ENCODE data around the gene CALHM3. TPM values are rescaled to one million over a fixed set of nuclear protein-coding genes. Genes with fewer than 3 reads are reported as not detected.

CALHM3 gene
- total RNA-seq, 4 donors from 2014 or later, result not detected

DNA sequence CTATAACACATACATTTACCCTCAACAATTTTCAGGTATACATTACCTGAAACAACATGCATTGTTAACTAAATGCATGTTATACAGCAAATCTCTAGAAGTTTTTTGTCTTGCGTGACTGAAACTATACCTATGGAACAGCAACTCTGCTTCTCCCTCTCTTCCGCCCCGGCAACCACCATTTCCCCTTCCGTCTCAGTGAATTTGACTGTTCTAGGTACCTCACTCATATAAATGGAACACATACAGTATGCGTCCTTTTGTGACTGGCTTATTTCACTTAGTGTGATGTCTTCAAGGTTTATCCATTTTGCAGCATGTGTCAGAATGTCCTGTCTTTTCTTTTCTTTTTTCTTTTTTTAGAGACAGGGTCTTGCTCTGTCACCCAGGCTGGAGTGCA, 49.4 kb downstream of the CALHM3 start:
- Histone ChIP-seq H3K4me3 (no peak overlapping the region), H3K36me3 (no peaks in the 10 kb centered on the region)
- TF ChIP-seq CTCF (IDR thresholded peaks at IDR 0.05), result no peak
- TF ChIP-seq POLR2A (IDR thresholded peaks at IDR 0.05), result no peak

DNA sequence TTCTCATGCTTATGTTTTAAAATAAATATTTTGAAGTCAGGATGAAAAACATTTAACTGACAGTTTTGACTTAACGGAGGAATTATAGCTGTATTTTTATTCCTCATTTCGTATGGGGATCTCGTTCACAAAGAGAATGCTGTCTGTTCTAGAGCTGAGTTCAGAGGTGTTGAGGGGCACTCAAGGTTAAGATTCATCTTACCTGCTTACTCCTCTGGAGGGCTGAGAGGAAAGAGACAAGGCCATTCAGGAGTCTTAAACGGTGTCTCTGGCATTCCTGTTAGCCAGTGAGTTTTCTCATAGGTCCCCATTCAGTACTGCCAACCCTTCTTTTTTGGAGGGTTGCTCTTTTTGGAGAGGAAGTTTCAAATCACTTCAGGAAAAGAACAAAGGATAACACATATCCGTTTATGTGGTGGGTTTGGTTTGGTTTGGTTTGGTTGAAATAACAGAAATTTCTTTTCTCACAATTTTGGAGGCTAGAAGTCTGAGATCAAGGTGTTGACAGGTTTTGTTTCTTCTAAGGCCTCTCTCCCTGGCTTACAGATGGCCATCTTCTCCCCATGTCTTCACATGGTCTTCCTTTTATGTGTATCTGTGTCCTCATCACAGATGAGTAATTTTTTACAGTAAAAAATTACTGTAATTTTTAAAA, 49.9 kb downstream of the CALHM3 start:
- intact Hi-C loops (cut with DNase I; ENCODE audit: low total_unique reads), result no loop called here
- no peak for TF ChIP-seq CTCF (IDR thresholded peaks at IDR 0.05)
- TF ChIP-seq POLR2A (IDR thresholded peaks at IDR 0.05), result no peak
- no peak overlapping the region for H3K4me3 ChIP-seq
- H3K4me1 ChIP-seq, result no peaks in the 10 kb centered on the region
- no peaks in the 10 kb centered on the region for H3K9me3 ChIP-seq
- no peaks in the 10 kb centered on the region for H3K27me3 ChIP-seq
- DNase-seq, result no peak
- no peaks in the 10 kb centered on the region for H3K36me3 ChIP-seq
- no peak overlapping the region for H3K27ac ChIP-seq

More for the DNA sequence above, 49.4 kb downstream of the CALHM3 start:
- no peaks in the 10 kb centered on the region for H3K4me1 ChIP-seq
- H3K9me3 ChIP-seq, result no peaks in the 10 kb centered on the region
- intact Hi-C loops (cut with DNase I; ENCODE audit: low total_unique reads), result no loop called here
- H3K27me3 ChIP-seq, result no peaks in the 10 kb centered on the region
- H3K27ac ChIP-seq, result no peak overlapping the region
- no peak for DNase-seq

DNA sequence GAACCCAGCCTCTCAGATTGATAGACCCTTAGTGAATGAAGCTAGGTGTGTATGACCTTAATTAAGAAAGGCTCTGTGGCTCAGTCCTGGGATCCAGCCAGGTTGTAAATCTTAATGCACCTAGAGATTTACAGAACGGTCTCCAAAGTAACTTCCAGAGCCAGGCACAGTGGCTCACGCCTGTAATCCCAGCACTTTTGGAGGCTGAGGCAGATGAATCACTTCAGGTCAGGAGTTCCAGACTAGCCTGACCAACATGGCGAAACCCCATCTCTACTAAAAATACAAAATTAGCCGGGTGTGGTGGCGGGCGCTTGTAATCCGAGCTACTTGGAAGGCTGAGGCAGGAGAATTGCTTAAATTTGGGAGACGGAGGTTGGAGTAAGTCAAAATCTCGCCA, 51.2 kb downstream of the CALHM3 start:
- Histone ChIP-seq H3K36me3 (no peaks in the 10 kb centered on the region), H3K4me1 (no peaks in the 10 kb centered on the region), H3K27me3 (no peaks in the 10 kb centered on the region), H3K9me3 (no peaks in the 10 kb centered on the region), H3K4me3 (no peak overlapping the region), H3K27ac (no peak overlapping the region)
- DNase-seq, result no peak
- TF ChIP-seq POLR2A (IDR thresholded peaks at IDR 0.05) (no peak), CTCF (IDR thresholded peaks at IDR 0.05) (no peak)
- intact Hi-C loops (cut with DNase I; ENCODE audit: low total_unique reads), result no loop called here

GRCh38 chr10:103423748-103424147, 55.3 kb downstream of the CALHM3 start:
- no peaks in the 10 kb centered on the region for H3K36me3 ChIP-seq

More at GRCh38 chr10:103423748-103424147, 55.3 kb downstream of the CALHM3 start:
- no peaks in the 10 kb centered on the region for H3K9me3 ChIP-seq
- H3K4me3 ChIP-seq, result no peak overlapping the region
- no peak for DNase-seq
- no peak overlapping the region for H3K27ac ChIP-seq
- TF ChIP-seq POLR2A (IDR thresholded peaks at IDR 0.05), result no peak
- TF ChIP-seq CTCF (IDR thresholded peaks at IDR 0.05), result no peak
- intact Hi-C loops (cut with DNase I; ENCODE audit: low total_unique reads), result no loop called here
- H3K4me1 ChIP-seq, result no peaks in the 10 kb centered on the region
- H3K27me3 ChIP-seq, result no peaks in the 10 kb centered on the region

Other genes with a start within 250 kb of the CALHM3 start
- gene RPEL1, start 233.4 kb downstream of the CALHM3 start, total RNA-seq, result under 1 TPM in 2 of 4 donors, not detected in 2; 0.26 to 0.35 TPM
- under 1 TPM in 1 of 4 donors, not detected in 3; 0.55 TPM for gene INA, start 202.1 kb downstream of the CALHM3 start, total RNA-seq
- gene PCGF6, start 128.1 kb downstream of the CALHM3 start, total RNA-seq, result 10 to 100 TPM in 2 of 4 donors, 1 to 10 TPM in 2; 1.5 to 19.2 (median 9.7) TPM
- 1 to 10 TPM; 1.8 to 8.6 (median 6.0) TPM for gene TAF5, start 111.3 kb downstream of the CALHM3 start, total RNA-seq
- 100 to 1,000 TPM in 3 of 4 donors, 10 to 100 TPM in 1; 74.1 to 379 (median 185) TPM for gene ATP5MK, start 82.8 kb downstream of the CALHM3 start, total RNA-seq
- gene PDCD11, start 82.6 kb downstream of the CALHM3 start, total RNA-seq, result 10 to 100 TPM in 2 of 4 donors, 1 to 10 TPM in 2; 7.4 to 39.0 (median 22.2) TPM
- gene CALHM2, start 26.9 kb downstream of the CALHM3 start, total RNA-seq, result 10 to 100 TPM; 29.7 to 98.7 (median 46.8) TPM
- gene CALHM1, start 20.3 kb downstream of the CALHM3 start, total RNA-seq, result not detected
- 10 to 100 TPM in 2 of 4 donors, 1 to 10 TPM in 2; 3.8 to 46.1 (median 14.1) TPM for gene NEURL1, start 14.5 kb upstream of the CALHM3 start, total RNA-seq